Thoracic aorta (tissue), 2 donors: ENCODE results near the gene SPATA22. TPM values are rescaled to one million over a fixed set of nuclear protein-coding genes. Genes with fewer than 3 reads are reported as not detected.
"Not testable (repeated sequence)": the region's sequence is repeated elsewhere in the genome, so short reads cannot be mapped to it uniquely, and the experiment has no call there.

Experiments
- ATAC-seq: fragments of 150-250 bp; one replicate; pipeline ENCODE4 v1.8.0; 2017; ENCODE audit warnings: low read depth; ENCODE audit not compliant: insufficient number of reproducible peaks, low FRiP score
- DNase-seq: peaks from one replicate; pipeline ENCODE4 v3.0.0-alpha.2; 2020; ENCODE audit warnings: low spot score
- H3K27ac ChIP-seq, 2 donors: fragments of 200-600 bp; sonication (generic); 1 replicate in 1 of 2; 2 replicates in 1 of 2; pipeline ENCODE4 v1.5.1; 2016; ENCODE audit warnings: mild to moderate bottlenecking in 2 of 2, moderate library complexity in 2 of 2
- H3K27me3 ChIP-seq: fragments of 200-600 bp; sonication (generic); replicated peaks from 2 replicates; pipeline ENCODE4 v1.6.0; 2016; ENCODE audit warnings: mild to moderate bottlenecking; ENCODE audit not compliant: insufficient read depth
- H3K36me3 ChIP-seq: fragments of 200-600 bp; sonication (generic); one replicate; pipeline ENCODE4 v1.5.1; 2016
- H3K4me1 ChIP-seq, 2 donors: fragments of 200-600 bp; sonication (generic); 1 replicate in 1 of 2; 2 replicates in 1 of 2; pipeline versions ENCODE4 v1.5.1 to v1.6.0; 2016; ENCODE audit warnings: low read depth in 2 of 2, mild to moderate bottlenecking in 1 of 2; ENCODE audit not compliant: control insufficient read depth in 1 of 2
- H3K4me3 ChIP-seq: fragments of 200-600 bp; sonication (generic); 2 replicates; pipeline ENCODE4 v1.5.1; 2016; ENCODE audit warnings: mild to moderate bottlenecking
- H3K9me3 ChIP-seq: fragments of 200-600 bp; sonication (generic); 2 replicates; pipeline ENCODE4 v1.5.1; 2016
- total RNA-seq, 2 donors: library from RNA; depleted of rRNA; stranded (reverse); fragments of >200 nt; gene quantifications; one replicate each; pipeline versions ENCODE4 v1.1.0 to v1.2.3, GENCODE V29; 2016
- TF ChIP-seq, protein P1 (sequence below): fragments of 200-600 bp; sonication (generic); IDR thresholded peaks from one replicate; pipeline ENCODE4 v1.5.1; 2019; ENCODE audit warnings: antibody characterized with exemption

The SPATA22 gene
- total RNA-seq, 2 donors from 2014 or later: not detected

DNA sequence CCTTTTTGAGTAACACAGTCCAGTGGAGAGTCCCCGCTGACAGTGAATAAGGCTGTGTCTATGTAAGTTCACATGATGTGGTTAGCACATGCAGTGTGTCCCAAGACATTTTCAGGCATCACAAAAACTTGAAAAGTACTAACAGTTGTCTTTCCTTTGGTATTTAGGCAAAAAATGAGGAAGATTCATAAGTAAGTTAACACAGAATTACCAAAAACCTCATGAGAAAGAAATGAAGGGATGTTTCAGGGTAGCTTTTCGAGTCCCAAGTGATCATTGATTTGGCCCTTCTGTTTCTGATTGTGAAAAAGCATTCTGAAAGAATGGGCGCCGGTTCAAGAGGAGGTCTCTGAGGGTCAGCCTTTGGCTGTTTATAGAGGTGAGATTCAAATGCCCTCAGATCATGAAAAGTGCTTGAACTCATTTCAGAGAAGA is 3.6 kb upstream of the SPATA22 start:
- no peaks in the 10 kb centered on the region for H3K36me3 ChIP-seq
- H3K4me3 ChIP-seq: no peak overlapping the region
- no peak for DNase-seq
- H3K27ac ChIP-seq: no peak overlapping the region
- H3K9me3 ChIP-seq: no peaks in the 10 kb centered on the region
- no peaks in the 10 kb centered on the region for H3K27me3 ChIP-seq
- TF ChIP-seq, protein P1, sequence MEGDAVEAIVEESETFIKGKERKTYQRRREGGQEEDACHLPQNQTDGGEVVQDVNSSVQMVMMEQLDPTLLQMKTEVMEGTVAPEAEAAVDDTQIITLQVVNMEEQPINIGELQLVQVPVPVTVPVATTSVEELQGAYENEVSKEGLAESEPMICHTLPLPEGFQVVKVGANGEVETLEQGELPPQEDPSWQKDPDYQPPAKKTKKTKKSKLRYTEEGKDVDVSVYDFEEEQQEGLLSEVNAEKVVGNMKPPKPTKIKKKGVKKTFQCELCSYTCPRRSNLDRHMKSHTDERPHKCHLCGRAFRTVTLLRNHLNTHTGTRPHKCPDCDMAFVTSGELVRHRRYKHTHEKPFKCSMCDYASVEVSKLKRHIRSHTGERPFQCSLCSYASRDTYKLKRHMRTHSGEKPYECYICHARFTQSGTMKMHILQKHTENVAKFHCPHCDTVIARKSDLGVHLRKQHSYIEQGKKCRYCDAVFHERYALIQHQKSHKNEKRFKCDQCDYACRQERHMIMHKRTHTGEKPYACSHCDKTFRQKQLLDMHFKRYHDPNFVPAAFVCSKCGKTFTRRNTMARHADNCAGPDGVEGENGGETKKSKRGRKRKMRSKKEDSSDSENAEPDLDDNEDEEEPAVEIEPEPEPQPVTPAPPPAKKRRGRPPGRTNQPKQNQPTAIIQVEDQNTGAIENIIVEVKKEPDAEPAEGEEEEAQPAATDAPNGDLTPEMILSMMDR: no peak
- H3K4me1 ChIP-seq: no peaks in the 10 kb centered on the region
- ATAC-seq: no peak

DNA sequence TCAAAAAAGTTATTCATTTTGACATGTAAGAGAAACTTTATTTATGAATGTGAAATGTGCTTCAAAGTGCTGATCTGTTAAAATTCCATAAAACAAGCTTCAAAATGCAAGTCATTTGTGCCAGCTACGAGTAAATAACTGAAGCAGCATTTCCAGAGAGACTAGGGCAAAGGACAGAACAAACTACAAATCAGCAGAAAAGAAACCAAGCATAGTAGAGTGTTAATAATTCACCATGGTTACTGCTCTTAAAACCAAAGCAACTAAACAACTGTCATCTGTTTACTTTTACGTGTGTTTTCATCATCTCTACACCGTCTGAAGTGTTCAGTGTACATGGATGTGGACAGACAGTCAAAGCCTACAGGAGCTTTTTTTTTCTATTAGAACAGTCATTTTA is 2.6 kb upstream of the SPATA22 start:
- no peak overlapping the region for H3K4me3 ChIP-seq
- no peaks in the 10 kb centered on the region for H3K9me3 ChIP-seq
- no peak overlapping the region for H3K27ac ChIP-seq
- no peaks in the 10 kb centered on the region for H3K36me3 ChIP-seq
- H3K4me1 ChIP-seq: no peaks in the 10 kb centered on the region
- TF ChIP-seq, protein P1: no peak
- DNase-seq: no peak
- ATAC-seq: no peak
- no peaks in the 10 kb centered on the region for H3K27me3 ChIP-seq

DNA sequence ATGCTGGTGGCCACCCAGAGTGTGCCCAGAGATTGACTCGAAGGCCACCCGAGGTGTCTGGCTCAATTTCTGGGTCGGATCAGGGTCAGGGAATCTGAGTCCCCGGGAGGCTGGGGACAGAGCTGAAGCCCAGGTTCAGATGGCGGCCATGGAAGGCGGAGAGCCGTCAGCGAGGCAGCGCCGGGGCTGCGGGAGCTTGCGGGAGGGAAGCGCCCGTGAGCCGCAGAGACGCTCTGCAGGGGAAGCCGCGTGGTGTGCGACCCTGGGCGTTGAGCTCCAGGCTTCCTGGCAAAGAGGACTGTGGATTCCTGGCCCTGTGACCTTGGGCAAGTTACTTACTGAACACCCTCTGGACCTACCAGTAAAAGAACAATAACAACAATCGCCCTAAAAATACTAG is 518 bp upstream of the SPATA22 start:
- no peak for ATAC-seq
- TF ChIP-seq, protein P1: no peak
- Histone ChIP-seq H3K4me3 (no peak overlapping the region), H3K27me3 (no peaks in the 10 kb centered on the region), H3K36me3 (no peaks in the 10 kb centered on the region), H3K27ac (no peak overlapping the region), H3K4me1 (no peaks in the 10 kb centered on the region), H3K9me3 (no peaks in the 10 kb centered on the region)
- DNase-seq: no peak

DNA sequence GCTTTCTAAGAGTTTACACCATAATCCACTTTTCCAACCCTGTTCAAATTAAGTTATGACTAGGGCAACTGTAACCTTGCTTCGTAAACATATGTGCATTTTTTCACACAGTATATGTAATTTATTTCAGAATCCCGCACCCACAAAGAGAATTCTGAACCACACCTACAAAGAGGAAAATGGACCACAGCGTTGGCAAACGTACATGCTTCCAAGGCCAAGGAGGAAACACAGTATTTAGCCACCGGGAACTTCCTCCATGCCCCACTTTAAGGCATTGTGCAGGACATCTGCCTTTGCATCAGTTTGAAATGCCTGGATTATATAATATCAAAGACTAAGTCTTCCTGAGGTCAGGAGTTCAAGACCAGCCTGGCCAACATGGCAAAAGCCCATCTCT is 2.1 kb downstream of the SPATA22 start:
- no peaks in the 10 kb centered on the region for H3K4me1 ChIP-seq
- H3K36me3 ChIP-seq: no peaks in the 10 kb centered on the region
- H3K27ac ChIP-seq: no peak overlapping the region
- H3K9me3 ChIP-seq: no peaks in the 10 kb centered on the region
- H3K4me3 ChIP-seq: no peak overlapping the region
- H3K27me3 ChIP-seq: no peaks in the 10 kb centered on the region
- no peak for ATAC-seq
- no peak for DNase-seq
- TF ChIP-seq, protein P1: no peak

DNA sequence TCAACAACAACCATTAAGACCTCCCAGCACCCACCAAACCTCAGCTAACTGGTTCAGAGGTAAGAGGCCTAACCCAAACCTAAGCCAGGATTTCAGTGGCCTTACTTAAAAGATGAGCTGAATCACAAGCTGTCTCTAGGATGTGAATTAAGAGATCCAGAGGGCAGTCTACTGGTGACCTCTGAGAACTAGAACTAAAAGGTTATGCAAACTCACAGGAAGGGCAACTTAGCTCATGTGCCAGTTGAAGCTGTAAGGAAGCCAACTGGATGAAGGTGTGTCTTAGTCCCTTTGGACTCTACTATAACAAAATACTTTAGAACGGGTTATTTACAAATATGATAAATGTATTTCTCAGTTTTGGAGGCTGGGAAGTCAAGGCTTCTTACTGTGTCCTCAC is 5.3 kb downstream of the SPATA22 start:
- not testable (repeated sequence) for H3K4me3 ChIP-seq, DNase-seq, ATAC-seq, H3K27ac ChIP-seq, H3K27me3 ChIP-seq, H3K9me3 ChIP-seq, H3K4me1 ChIP-seq, H3K36me3 ChIP-seq

DNA sequence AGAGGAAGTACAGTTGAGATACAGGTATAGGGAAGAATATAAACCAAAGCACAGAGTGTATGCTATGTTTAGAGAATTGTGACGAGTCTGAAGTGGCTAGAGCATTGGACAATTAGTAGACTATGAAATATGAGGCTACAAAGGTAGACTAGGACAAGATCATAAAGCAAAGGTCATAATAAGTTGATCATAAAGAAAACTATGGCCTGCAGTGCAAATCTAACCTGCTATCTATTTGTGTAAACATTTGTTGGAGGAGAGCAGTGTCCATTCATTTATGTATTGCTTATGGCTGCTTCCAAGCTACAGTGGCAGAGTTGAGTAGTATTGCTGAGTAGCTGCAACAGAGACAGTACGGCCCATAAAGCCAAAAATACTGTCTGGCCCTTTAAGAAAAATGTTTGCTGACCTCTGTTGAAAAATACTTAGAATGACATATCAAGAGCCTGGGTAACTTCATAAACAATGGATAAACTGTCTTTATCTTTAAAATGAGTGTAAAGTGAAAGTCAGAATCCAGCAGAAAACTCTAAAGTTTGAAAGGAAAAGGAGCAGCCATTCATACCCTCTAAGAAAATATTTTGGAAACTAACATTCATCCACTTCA is 23.5 kb downstream of the SPATA22 start:
- ATAC-seq: no peak
- TF ChIP-seq, protein P1: no peak
- Histone ChIP-seq H3K36me3 (no peaks in the 10 kb centered on the region), H3K27ac (no peak overlapping the region), H3K27me3 (no peaks in the 10 kb centered on the region), H3K4me1 (no peaks in the 10 kb centered on the region), H3K4me3 (no peak overlapping the region), H3K9me3 (no peaks in the 10 kb centered on the region)
- no peak for DNase-seq
